Neural cell (in vitro differentiated cells): ENCODE data around the gene AQP2. TPM values are rescaled to one million over a fixed set of nuclear protein-coding genes. Genes with fewer than 3 reads are reported as not detected.

Source experiments
- H2AFZ ChIP-seq: fragments of 200-600, 300-800 bp; sonication (generic), shearing (Covaris generic); 2 replicates; pipeline ENCODE4 v1.6.0; 2014; ENCODE audit warnings: low read depth, mild to moderate bottlenecking, antibody characterized with exemption, low read length, moderate library complexity
- H3F3A ChIP-seq: fragments of 200-600 bp; shearing (Covaris generic); 2 replicates; pipeline ENCODE4 v1.6.1; 2016; ENCODE audit warnings: mild to moderate bottlenecking, moderate library complexity, mixed read lengths, antibody characterized with exemption, low read length; ENCODE audit not compliant: insufficient read depth, poor library complexity, severe bottlenecking
- H3K27ac ChIP-seq: fragments of 200-600, 300-800 bp; sonication (generic), shearing (Covaris generic); 2 replicates; pipeline ENCODE4 v1.5.1; 2014; ENCODE audit warnings: mild to moderate bottlenecking, low read length, moderate library complexity
- H3K27me3 ChIP-seq: fragments of 300-800, 200-600 bp; sonication (generic), shearing (Covaris generic); 2 replicates; pipeline ENCODE4 v1.6.0; 2014; ENCODE audit warnings: mild to moderate bottlenecking, low read depth, low read length, moderate library complexity; ENCODE audit not compliant: insufficient read depth
- H3K36me3 ChIP-seq: fragments of 300-800, 200-600 bp; sonication (generic), shearing (Covaris generic); 2 replicates; pipeline ENCODE4 v1.5.1; 2014; ENCODE audit warnings: mild to moderate bottlenecking, antibody characterized with exemption, low read length, moderate library complexity; ENCODE audit not compliant: insufficient read depth
- H3K4me2 ChIP-seq: fragments of 300-800, 200-600 bp; sonication (generic), shearing (Covaris generic); 2 replicates; pipeline ENCODE4 v1.6.0; 2014; ENCODE audit warnings: mild to moderate bottlenecking, low read length
- H3K4me3 ChIP-seq: fragments of 300-800, 200-600 bp; sonication (generic), shearing (Covaris generic); 2 replicates; pipeline ENCODE4 v1.5.1; 2014; ENCODE audit warnings: mild to moderate bottlenecking, low read length, moderate library complexity
- H3K79me2 ChIP-seq: fragments of 200-600 bp; shearing (Covaris generic); replicated peaks from 2 replicates; pipeline ENCODE4 v1.6.0; 2014; ENCODE audit warnings: mild to moderate bottlenecking, low read length, moderate library complexity; ENCODE audit not compliant: insufficient read depth
- H3K9ac ChIP-seq: fragments of 300-800, 200-600 bp; sonication (generic), shearing (Covaris generic); 2 replicates; pipeline ENCODE4 v1.6.1; 2016; ENCODE audit warnings: mild to moderate bottlenecking, low read length, mixed read lengths
- H3K9me2 ChIP-seq: fragments of 200-600 bp; shearing (Covaris generic); 2 replicates; pipeline ENCODE4 v1.6.1; 2016; ENCODE audit warnings: mild to moderate bottlenecking, low read length, mixed read lengths; ENCODE audit not compliant: insufficient read depth
- H3K9me3 ChIP-seq: fragments of 200-600, 300-800 bp; sonication (generic), shearing (Covaris generic); 2 replicates; pipeline ENCODE4 v1.6.1; 2016; ENCODE audit warnings: mild to moderate bottlenecking, mixed run types, low read length, moderate library complexity, mixed read lengths
- H4K20me1 ChIP-seq: fragments of 200-600 bp; shearing (Covaris generic); 2 replicates; pipeline ENCODE4 v1.6.1; 2016; ENCODE audit warnings: mild to moderate bottlenecking, mixed run types; ENCODE audit not compliant: insufficient read depth
- CTCF ChIP-seq: fragments of 450-650 bp; IDR thresholded peaks from 2 replicates; pipeline ENCODE4 v1.5.1; 2014; ENCODE audit warnings: antibody characterized with exemption, mild to moderate bottlenecking, moderate library complexity; ENCODE audit not compliant: poor library complexity, severe bottlenecking
- EP300 ChIP-seq: fragments of 450-650 bp; conservative IDR thresholded peaks from 2 replicates; pipeline ENCODE4 v1.6.1; 2014; ENCODE audit warnings: antibody characterized with exemption, mild to moderate bottlenecking, moderate library complexity; ENCODE audit not compliant: poor library complexity, severe bottlenecking
- EZH2 ChIP-seq: fragments of 200-600, 300-800 bp; shearing (Covaris generic), sonication (generic); IDR thresholded peaks from 2 replicates; pipeline ENCODE4 v1.6.1; 2014; ENCODE audit warnings: antibody characterized with exemption, low read length, borderline replicate concordance, mild to moderate bottlenecking; ENCODE audit not compliant: insufficient read depth, poor library complexity, severe bottlenecking
- MXI1 ChIP-seq: fragments of 450-650 bp; conservative IDR thresholded peaks from 2 replicates; pipeline ENCODE4 v1.6.1; 2014; ENCODE audit warnings: antibody characterized with exemption, mild to moderate bottlenecking; ENCODE audit not compliant: poor library complexity, severe bottlenecking
- POLR2AphosphoS5 ChIP-seq: IDR thresholded peaks from 2 replicates; pipeline ENCODE4 v1.6.1; 2012
- RAD21 ChIP-seq: fragments of 450-650 bp; conservative IDR thresholded peaks from 2 replicates; pipeline ENCODE4 v1.6.1; 2014; ENCODE audit warnings: antibody characterized with exemption, mild to moderate bottlenecking, moderate library complexity
- REST ChIP-seq: IDR thresholded peaks from 2 replicates; pipeline ENCODE4 v1.6.1; 2012; ENCODE audit warnings: borderline replicate concordance
- SMC3 ChIP-seq: fragments of 450-650 bp; conservative IDR thresholded peaks from 2 replicates; pipeline ENCODE4 v1.6.1; 2014; ENCODE audit warnings: antibody characterized with exemption, mild to moderate bottlenecking, moderate library complexity; ENCODE audit not compliant: poor library complexity
- TAF1 ChIP-seq: IDR thresholded peaks from 2 replicates; pipeline ENCODE4 v1.6.1; 2012; ENCODE audit warnings: low read depth
- polyA plus RNA-seq: library from polyadenylated mRNA; depleted of rRNA; stranded (reverse); fragments of >200 nt; gene quantifications from 2 replicates; pipeline ENCODE4 v1.2.3, GENCODE V29; 2014

Gene AQP2
- polyA plus RNA-seq, 1 donor from 2014 or later, result not detected

- no peak overlapping the region for H3K4me2 ChIP-seq
Measured at GRCh38 chr12:49922349-49923034, 28.0 kb upstream of the AQP2 start.

More at GRCh38 chr12:49922349-49923034, 28.0 kb upstream of the AQP2 start:
- Histone ChIP-seq H3K9ac (no peak overlapping the region), H3K9me2 (no peaks in the 10 kb centered on the region), H3K79me2 (no peaks in the 10 kb centered on the region), H2AFZ (no peak overlapping the region), H3K36me3 (no peaks in the 10 kb centered on the region), H3K27me3 (no peaks in the 10 kb centered on the region), H3F3A (no peaks in the 10 kb centered on the region), H3K9me3 (no peaks in the 10 kb centered on the region), H3K27ac (no peak overlapping the region), H4K20me1 (no peaks in the 10 kb centered on the region), H3K4me3 (no peak overlapping the region)
- TF ChIP-seq SMC3, result no peak
- TF ChIP-seq CTCF, result no peak
- TF ChIP-seq MXI1, result no peak
- TF ChIP-seq REST, result no peak
- no peak for TF ChIP-seq EZH2
- TF ChIP-seq RAD21, result no peak
- TF ChIP-seq EP300, result no peak
- TF ChIP-seq POLR2AphosphoS5, result no peak
- TF ChIP-seq TAF1, result no peak
